HCEC 1CT (cell line): ENCODE data around the gene AGXT.
"Not testable (repeated sequence)": the region's sequence is repeated elsewhere in the genome, so short reads cannot be mapped to it uniquely, and the experiment has no call there.

Experiments
- DNase-seq: peaks from one replicate; pipeline ENCODE4 v3.0.0-alpha.2; 2017

Gene AGXT

DNA sequence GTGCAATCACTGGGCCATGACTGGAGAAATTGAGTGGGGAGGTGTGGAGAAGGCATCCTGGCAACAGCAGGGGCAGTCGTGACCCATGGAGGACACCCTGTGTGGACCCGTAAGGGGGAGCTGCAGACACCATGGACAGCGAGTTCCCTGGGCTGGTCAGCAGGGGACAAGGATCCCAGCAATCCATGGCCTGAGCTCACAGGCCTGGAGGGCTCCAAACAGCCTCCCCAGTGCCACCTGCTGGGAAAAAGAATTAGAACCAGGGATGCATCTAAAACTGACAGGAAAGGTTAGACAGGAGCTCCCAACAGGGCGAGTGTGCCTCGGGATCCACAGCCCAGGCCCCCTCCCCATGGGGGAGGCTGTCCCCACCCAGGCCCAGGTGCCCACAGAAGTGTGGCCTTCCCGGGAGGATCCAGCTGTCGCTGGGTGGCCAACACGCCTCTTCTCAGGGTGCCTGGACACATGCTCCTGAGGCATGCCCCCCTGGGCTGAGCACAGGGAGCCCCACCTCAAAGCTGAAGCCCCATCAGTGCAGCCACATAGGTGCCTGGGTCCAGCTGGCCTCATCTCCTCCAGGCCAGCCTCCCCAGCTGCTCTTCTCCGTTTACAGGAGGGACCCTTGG lies 28.1 kb upstream of the AGXT start:
- DNase-seq, result peak; percentile 61

GRCh38 chr2:240846309-240846708 lies 22.3 kb upstream of the AGXT start:
- not testable (repeated sequence) for DNase-seq

DNA sequence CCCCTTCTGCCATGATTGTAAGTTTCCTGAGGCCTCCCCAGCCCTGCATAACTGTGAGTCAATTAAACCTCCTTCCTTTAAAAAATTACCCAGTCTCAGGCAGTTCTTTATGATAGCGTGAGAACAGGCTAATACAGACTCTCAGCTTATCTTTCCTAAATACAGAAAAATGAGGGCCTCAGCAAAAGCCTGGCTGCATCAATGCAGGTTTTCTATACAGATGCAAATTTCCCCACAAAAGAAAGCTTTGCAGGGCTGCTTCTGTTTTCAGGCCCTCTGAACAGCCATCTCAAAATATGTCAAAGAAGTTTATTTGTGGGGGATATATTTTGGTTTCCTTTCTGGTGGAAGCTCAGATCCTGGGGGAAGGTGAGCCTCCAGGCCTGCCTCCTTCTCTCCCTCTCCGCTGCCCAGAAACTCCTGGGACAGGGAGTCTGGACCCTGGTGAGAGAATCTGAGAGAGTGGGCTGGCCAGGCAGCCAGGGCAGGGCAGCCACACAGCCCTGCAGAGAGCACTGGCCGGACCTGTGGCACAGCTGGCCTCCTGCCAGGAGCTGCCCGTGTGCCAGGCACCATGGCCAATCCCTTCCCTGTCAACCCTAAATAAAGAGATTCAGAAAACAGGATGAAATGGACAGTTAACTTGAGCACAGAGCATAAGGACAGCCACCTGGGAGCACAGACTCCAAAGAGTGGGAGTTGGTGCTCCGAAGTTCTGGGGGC lies 21.6 kb upstream of the AGXT start:
- no peak for DNase-seq

- no peak for DNase-seq
Observed at GRCh38 chr2:240847817-240848216, 20.8 kb upstream of the AGXT start.

DNA sequence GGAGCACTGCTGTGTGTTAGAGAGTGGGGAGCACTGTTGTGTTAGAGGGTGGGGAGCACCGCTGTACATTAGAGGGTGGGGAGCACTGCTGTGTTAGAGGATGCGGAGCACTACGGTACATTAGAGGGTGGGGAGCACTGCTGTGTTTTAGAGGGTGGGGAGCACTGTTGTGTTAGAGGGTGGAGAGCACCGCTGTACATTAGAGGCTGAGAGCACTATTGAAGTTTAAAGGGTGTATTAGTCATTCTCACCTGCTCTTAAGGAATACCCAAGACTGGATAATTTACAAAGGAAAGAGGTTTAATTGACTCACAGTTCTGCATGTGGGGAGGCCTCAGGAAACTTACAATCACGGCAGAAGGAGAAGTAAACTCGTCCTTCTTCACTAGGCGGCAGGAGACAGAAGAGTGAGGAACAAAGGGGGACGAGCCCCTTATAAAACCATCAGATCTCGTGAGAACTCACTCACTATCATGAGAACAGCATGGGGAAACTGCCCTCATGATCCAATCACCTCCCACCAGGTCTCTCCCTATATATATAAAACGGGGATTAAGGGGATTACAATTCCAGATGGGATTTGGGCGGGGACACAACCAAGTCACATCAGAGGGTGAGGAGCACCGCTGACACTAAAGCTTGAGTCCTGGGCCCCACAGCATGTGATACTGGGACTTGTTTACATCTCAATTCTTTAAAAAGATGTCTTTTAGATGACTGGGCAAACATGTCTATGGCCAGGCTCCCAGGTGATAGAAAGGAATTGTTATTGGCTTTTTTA lies 19.5 kb upstream of the AGXT start:
- no peak for DNase-seq

DNA sequence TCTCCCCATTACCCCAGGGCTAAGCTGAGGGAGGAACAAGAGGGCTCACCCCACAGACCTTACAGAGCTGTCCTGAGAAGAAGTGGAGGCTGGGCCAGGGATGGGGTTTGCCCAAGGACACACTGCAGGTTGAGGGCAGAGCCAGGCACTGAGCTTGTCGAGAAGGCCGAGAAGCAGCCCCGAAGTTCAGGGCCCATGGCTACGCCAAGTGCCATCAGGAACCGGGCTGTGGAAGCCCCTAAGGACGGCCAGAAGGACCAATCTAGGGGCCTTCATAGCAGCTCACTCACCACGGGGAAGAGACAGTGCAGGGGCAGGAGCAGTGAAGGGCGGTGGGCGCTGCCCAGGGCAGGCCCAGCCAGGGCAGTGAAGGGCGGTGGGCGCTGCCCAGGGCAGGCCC lies 18.6 kb upstream of the AGXT start:
- DNase-seq, result no peak

- DNase-seq, result no peak
Observed at GRCh38 chr2:240850756-240851077, 17.9 kb upstream of the AGXT start.

GRCh38 chr2:240851078-240851991 lies 17.3 kb upstream of the AGXT start:
- peak; percentile 57 for DNase-seq

DNA sequence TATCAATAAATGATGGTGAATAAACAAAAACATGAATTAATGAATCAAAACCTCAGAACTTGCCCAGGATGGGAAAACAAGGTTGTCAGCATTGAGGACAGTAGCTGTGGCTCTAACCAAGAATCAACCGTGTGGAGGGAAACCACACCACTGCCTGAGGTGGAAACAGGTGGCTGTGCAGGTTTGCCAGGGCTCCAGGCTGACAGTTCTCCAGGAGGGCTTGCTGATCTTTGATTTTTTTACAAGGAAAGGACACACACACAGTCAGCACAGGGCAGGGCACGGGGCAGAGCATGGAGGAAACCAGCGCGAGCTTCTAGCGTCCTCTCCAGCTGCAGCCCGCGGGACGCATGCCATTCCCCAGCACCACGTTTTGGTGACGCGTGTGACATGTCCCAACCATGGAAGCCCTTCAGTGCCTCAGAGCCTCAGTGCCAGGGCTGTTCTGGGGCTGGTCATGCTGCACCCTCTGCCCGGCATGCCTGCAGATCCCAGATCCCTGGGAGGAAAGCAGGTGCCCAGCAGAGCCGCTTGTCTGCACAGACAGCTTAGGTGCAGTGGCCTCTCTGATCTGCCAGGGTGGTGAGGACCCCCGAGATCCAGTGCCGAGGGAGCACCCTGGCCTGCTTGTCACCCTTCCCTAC lies 15.8 kb upstream of the AGXT start:
- DNase-seq, result no peak

DNA sequence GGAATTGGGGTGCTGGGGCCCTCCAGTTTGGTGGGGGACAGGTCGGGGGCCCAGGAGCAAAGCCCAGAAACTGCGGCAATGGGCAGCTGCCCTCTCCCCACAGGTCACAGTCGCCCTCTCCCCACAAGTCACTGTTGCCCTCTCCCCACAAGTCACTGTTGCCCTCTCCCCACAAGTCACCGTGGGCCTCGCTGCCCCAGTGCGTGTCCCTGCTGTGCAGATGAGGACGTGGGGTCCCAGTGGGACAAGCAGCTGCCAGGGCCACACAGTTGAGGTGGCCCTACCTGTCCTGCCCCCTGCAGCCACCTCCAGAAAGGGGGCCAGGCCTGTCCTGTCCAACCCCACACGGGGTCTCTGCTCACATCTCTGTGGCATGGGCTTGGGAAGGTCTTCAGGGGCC lies 13.0 kb upstream of the AGXT start:
- no peak for DNase-seq

DNA sequence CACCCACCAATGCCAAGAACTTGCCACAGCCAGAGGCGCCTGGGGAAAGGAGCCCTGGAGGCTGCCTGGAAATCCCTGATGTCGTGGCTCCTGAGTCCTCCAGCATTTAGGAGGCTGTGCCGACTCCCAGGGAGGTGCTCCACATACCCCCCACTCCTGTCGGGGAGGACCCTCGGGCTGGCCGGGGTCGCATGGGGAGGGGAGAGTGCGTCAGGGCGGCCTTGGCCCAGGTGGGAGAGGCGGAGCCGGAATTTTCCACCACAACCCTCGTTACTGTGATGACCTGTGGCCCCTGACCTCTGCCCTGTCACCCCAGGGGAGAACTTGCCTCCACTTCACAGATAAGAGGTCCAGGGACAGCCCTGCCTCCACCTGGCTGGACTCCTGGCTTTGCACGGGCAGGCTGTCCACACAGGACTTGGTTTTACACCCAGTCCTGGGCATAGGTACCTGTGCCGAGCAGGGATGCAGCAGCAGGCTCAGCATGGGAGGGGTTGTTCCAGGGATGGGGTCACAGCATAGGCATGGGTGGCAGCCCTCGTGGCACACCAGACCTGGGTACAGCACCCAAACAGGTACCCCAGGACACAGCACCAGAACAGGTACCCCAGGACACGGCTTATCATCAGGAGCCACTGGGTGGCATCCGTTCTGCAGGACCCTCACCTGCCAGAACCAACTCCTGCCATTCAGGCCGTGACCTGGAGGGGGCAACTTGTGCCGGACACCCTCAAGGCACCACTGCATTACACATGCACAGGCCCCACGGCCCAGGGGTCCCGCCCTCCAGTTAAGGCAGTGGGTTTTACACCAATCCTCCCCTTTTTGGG lies 12.3 kb upstream of the AGXT start:
- DNase-seq, result no peak

DNA sequence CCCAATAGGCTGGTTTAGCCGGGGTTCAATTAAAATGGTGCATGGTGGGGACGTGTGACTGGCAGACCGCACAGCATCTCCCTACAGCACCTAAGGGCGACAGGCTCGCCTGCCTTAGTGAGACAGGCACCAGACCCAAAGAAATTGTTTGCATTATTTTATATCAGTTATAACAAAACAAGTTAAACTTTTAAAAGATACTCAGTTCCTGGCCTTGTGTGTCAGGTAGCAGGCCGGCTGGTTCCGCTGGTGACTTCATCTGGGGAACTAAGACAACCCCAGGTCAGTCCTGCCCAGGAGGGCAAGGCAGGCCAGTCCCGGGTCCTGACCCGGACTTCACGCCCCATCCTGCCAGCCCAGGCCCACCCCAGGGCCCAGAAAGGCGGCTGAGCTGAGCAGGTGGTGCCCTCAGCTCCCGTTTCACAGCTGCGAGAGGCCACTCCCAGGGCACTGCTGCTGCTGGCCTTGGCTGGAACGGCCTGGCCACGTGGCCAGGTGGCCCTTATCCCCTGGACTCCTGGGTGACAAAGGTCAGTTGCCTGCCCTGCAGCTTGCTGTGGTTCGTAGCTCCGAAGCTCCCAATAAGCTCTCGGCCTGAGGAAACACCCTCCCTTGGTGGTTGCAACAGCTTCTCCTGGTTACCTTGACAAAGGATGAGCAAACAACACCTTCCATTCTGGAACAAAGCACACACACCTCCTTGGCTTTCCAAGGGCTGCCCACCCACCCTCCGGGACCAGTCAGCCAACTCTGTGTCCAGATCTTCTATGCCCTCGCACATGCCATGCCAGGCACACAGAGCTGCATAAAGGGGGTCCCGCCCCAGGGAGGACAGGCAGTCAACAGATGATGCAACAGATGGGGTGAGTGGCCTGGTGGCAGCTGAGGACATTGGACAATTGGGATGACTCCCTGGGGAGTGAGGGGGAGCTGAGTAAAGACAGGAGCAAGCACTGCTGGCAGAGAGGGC lies 11.3 kb upstream of the AGXT start:
- no peak for DNase-seq

DNA sequence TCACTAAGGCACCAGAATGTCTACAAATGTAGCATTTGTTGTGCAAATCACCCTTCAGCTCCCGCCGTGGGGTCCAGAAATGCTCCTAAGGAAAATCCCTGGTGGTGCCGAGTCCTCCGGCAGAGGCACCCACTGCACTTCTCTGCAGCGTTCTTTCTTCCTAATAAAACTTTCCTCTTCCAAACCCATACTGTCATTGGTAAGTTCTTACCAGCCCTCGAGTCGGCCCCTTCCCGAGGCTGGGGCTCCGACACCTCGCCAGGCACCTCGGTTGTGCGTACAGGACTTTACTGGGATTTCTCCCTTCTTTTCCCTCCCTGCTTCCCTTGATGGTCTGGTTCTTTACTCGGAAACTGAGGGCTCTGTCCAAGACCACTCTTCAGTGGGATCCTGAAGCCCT lies 10.3 kb upstream of the AGXT start:
- DNase-seq, result no peak

DNA sequence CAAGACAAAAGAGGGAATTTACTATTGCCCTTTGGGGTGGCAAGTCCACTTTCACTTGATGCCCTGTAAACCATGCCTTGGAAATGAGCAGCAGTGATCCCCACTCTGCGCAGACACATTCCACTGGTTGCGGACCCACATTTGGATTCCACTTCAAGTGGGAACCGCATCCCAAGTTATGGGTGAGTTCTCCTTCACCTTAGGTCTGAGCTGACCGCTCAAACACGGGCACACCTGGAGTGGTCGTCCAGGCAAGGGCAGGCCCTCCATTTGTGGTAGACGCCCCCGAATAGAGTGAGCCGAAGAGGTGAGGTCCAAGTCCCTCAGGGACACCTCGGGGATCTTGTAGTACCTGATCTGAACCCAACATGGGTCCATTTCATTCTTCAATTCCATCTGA lies 9.8 kb upstream of the AGXT start:
- DNase-seq, result no peak

DNA sequence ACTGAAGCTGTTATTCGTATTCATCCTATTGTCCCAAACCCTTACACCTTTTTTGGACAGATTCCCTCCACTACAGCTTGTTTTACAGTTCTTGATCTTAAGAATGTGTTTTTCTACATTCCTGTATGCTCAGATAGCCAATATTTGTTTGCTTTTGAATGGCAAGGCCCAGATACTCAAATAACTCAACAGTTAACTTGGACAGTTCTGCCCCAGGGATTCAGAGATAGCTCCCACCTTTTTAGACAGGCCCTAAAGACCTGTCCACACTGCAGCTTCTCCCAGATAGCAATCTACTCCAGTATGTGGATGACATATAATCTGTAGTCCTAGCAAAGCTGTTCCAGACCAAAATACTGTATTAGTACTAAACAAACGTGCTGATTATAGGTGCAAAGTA lies 7.1 kb upstream of the AGXT start:
- no peak for DNase-seq

GRCh38 chr2:240864475-240864874 lies 4.1 kb upstream of the AGXT start:
- DNase-seq, result no peak

- no peak for DNase-seq
Observed at GRCh38 chr2:240865391-240865790, 3.2 kb upstream of the AGXT start.

DNA sequence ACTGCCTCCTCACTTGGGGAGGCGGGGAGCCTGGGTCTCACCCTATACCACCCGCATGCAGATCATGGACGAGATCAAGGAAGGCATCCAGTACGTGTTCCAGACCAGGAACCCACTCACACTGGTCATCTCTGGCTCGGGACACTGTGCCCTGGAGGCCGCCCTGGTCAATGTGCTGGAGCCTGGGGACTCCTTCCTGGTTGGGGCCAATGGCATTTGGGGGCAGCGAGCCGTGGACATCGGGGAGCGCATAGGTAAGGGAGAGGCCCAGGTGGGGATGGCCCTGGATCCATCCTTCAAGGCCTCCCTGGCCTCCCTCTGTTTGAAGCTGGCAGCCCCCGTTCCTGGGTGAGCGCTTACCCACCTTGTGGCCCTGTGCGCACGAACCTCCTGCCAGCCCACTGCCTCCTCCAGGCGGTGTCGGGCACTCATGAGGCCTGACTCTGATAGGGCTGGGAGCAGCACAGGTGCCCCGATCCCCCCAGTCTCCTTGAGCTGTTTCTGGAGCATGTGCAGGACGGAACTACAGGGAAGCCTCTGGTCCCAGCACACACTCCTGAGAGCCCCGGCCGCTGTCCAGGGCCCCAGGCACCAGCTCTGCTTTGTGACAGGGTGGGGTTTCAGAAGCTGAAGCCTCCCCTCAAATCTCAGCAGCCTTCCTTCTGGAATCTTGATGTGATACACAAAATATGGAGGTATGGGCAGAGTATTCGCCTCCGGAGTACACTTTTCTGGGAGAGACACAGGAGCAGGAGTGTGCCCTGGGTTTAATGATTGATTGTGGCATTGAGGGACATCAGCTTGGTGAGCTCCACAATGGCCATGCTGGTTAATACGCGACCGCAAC lies 708 bp downstream of the AGXT start:
- no peak for DNase-seq
